NCI-H2029 (cell line): Measurements from ENCODE around the gene ARHGAP42.
"Not testable (repeated sequence)": the region's sequence is repeated elsewhere in the genome, so short reads cannot be mapped to it uniquely, and the experiment has no call there.

Experiments
- DNase-seq: peaks from one replicate; lab custom pipeline; 2025; lab: John Stamatoyannopoulos, UW

The ARHGAP42 gene

GRCh38 chr11:100965346-100965745, 278.3 kb downstream of the ARHGAP42 start:
- DNase-seq, result no peak

GRCh38 chr11:100966366-100966765, 279.3 kb downstream of the ARHGAP42 start:
- no peak for DNase-seq

GRCh38 chr11:100969008-100969407, 281.9 kb downstream of the ARHGAP42 start:
- no peak for DNase-seq

GRCh38 chr11:100970283-100971164, 283.4 kb downstream of the ARHGAP42 start:
- DNase-seq, result no peak

- no peak for DNase-seq
Observed at GRCh38 chr11:100972046-100972445, 285.0 kb downstream of the ARHGAP42 start.

- DNase-seq, result no peak
Observed at GRCh38 chr11:100978442-100978841, 291.4 kb downstream of the ARHGAP42 start.

- no peak for DNase-seq
Observed at GRCh38 chr11:100978939-100979338, 291.9 kb downstream of the ARHGAP42 start.

GRCh38 chr11:100980156-100980555, 293.1 kb downstream of the ARHGAP42 start:
- DNase-seq, result no peak

GRCh38 chr11:100981196-100981824, 294.2 kb downstream of the ARHGAP42 start:
- DNase-seq, result no peak

- no peak for DNase-seq
Observed at GRCh38 chr11:100984668-100985067, 297.6 kb downstream of the ARHGAP42 start.

- DNase-seq, result no peak
Observed at GRCh38 chr11:100990931-100991330, 303.8 kb downstream of the ARHGAP42 start.

GRCh38 chr11:100991541-100991940, 304.5 kb downstream of the ARHGAP42 start:
- DNase-seq, result no peak

GRCh38 chr11:100994966-100995365, 307.9 kb downstream of the ARHGAP42 start:
- no peak for DNase-seq

GRCh38 chr11:100999756-101000155, 312.7 kb downstream of the ARHGAP42 start:
- DNase-seq, result no peak

- DNase-seq, result no peak
Observed at GRCh38 chr11:101003468-101003867, 316.4 kb downstream of the ARHGAP42 start.

GRCh38 chr11:101008961-101009689, 322.0 kb downstream of the ARHGAP42 start:
- DNase-seq, result no peak

GRCh38 chr11:101009690-101010055, 322.6 kb downstream of the ARHGAP42 start:
- no peak for DNase-seq

- no peak for DNase-seq
Observed at GRCh38 chr11:101010899-101011298, 323.8 kb downstream of the ARHGAP42 start.

GRCh38 chr11:101011881-101012280, 324.8 kb downstream of the ARHGAP42 start:
- no peak for DNase-seq

GRCh38 chr11:101013702-101014101, 326.6 kb downstream of the ARHGAP42 start:
- DNase-seq, result not testable (repeated sequence)

- no peak for DNase-seq
Observed at GRCh38 chr11:101014600-101015285, 327.7 kb downstream of the ARHGAP42 start.

- no peak for DNase-seq
Observed at GRCh38 chr11:101019870-101020269, 332.8 kb downstream of the ARHGAP42 start.
